ENCODE results near the gene METAP1. TPM values are rescaled to one million over a fixed set of nuclear protein-coding genes. Genes with fewer than 3 reads are reported as not detected.

Gene METAP1
- total RNA-seq, 1 experiment from 2014 or later = 112 TPM

- Histone ChIP-seq H3K9ac (ENCODE audit: low read length) (no peak overlapping the region), H4K20me1 (ENCODE audit: insufficient read depth) (peaks cover 15% of the 10 kb centered on the region; the same call in 1 of the 2 replicates), H3K79me2 (ENCODE audit: insufficient read depth, low read length) (peaks cover 100% of the 10 kb centered on the region), H2AFZ (ENCODE audit: low read depth, low read length, poor library complexity, severe bottlenecking) (no peak overlapping the region), H3K4me3 (replicated peaks in 1 of 2; ENCODE audit: low read depth in 1 of 2, low read length in 2 of 2) (no peak overlapping the region), H3K27me3 (ENCODE audit: insufficient read depth, low read length) (no peaks in the 10 kb centered on the region), H3K9me2 (ENCODE audit: insufficient read depth) (no peaks in the 10 kb centered on the region), H3K27ac (ENCODE audit: low read depth, low read length) (no peak overlapping the region), H3K4me2 (ENCODE audit: low read length) (no peak overlapping the region), H3K9me3 (ENCODE audit: control insufficient read depth in 1 of 2, insufficient read depth in 1 of 2, low read depth in 1 of 2, low read length in 2 of 2) (peaks cover 0 to 8% of the 10 kb centered on the region in 2 experiments; a peak in 2 of 4 replicates), H3K36me3 (ENCODE audit: control insufficient read depth in 1 of 2, insufficient read depth in 2 of 2, low read length in 2 of 2) (peaks cover 0 to 13% of the 10 kb centered on the region in 2 experiments; a peak in 1 of 4 replicates), H3K4me1 (ENCODE audit: control insufficient read depth in 1 of 2, insufficient read depth in 2 of 2, low read length in 2 of 2) (peaks cover 5 to 25% of the 10 kb centered on the region in 2 experiments; a peak in 2 of 4 replicates)
- no peak for DNase-seq (ENCODE audit: low read depth, low spot score)
- RAD21 ChIA-PET (ENCODE audit: low non-redundant PET in 1 of 2, low total read pairs in 2 of 2, uncharacterized antibody in 2 of 2, unreplicated experiment in 2 of 2) = no interaction called here
- TF ChIP-seq SRF (IDR thresholded peaks at IDR 0.05; ENCODE audit: low read depth) = no peak
- TF ChIP-seq ZFX (IDR thresholded peaks at IDR 0.05) = no peak
- TF ChIP-seq MAX (IDR thresholded peaks at IDR 0.05) = no peak
- CTCF ChIA-PET = interaction anchor here (1.4 kb wide), 1 partner anchor 11 kb away, joined by 3 read pairs; no protein-coding TSS in a partner anchor
- no peak for ATAC-seq
- intact Hi-C loops (cut with micrococcal nuclease) = no loop called here
- POLR2A ChIA-PET = interaction anchor here (1.3 kb wide), 1 partner anchor 30 kb away, joined by 5 read pairs; the partner anchor contains the start of gene METAP1
- BruUV-seq (replicated peaks) = no TSS peak
These were observed 30.0 kb downstream of the METAP1 start for GRCh38 chr4:99025506-99025905.

GRCh38 chr4:99027304-99027703, 31.8 kb downstream of the METAP1 start:
- no peak overlapping the region for H2AFZ ChIP-seq (ENCODE audit: low read depth, low read length, poor library complexity, severe bottlenecking)
- peaks cover 0 to 7% of the 10 kb centered on the region in 2 experiments; a peak in 1 of 4 replicates for H3K36me3 ChIP-seq (ENCODE audit: control insufficient read depth in 1 of 2, insufficient read depth in 2 of 2, low read length in 2 of 2)
- H3K9me2 ChIP-seq (ENCODE audit: insufficient read depth) = no peaks in the 10 kb centered on the region
- ChIA-PET POLR2A (no interaction called here), RAD21 (ENCODE audit: low non-redundant PET in 1 of 2, low total read pairs in 2 of 2, uncharacterized antibody in 2 of 2, unreplicated experiment in 2 of 2) (no interaction called here), CTCF (no interaction called here)
- no peak for TF ChIP-seq YY1 (IDR thresholded peaks at IDR 0.05; ENCODE audit: extremely low read depth, insufficient replicate concordance, low read depth, low read length)
- TF ChIP-seq SRF (IDR thresholded peaks at IDR 0.05; ENCODE audit: low read depth) = no peak
- no peak for TF ChIP-seq RAD21 (IDR thresholded peaks at IDR 0.05; ENCODE audit: low read depth)
- no peak for TF ChIP-seq SP1 (IDR thresholded peaks at IDR 0.05; ENCODE audit: low read depth)
- no peak for TF ChIP-seq ZBTB33 (IDR thresholded peaks at IDR 0.05; ENCODE audit: extremely low read depth, insufficient replicate concordance, low read length)
- TF ChIP-seq CEBPB (IDR thresholded peaks at IDR 0.05; ENCODE audit: low read depth) = no peak
- no peaks in the 10 kb centered on the region for H3K27me3 ChIP-seq (ENCODE audit: insufficient read depth, low read length)
- no peaks in the 10 kb centered on the region for H3K9me3 ChIP-seq (ENCODE audit: control insufficient read depth in 1 of 2, insufficient read depth in 1 of 2, low read depth in 1 of 2, low read length in 2 of 2)
- H3K4me2 ChIP-seq (ENCODE audit: low read length) = no peak overlapping the region
- intact Hi-C loops (cut with micrococcal nuclease) = no loop called here
- H3K27ac ChIP-seq (ENCODE audit: low read depth, low read length) = no peak overlapping the region
- H3K4me1 ChIP-seq (ENCODE audit: control insufficient read depth in 1 of 2, insufficient read depth in 2 of 2, low read length in 2 of 2) = peaks cover 5 to 20% of the 10 kb centered on the region in 2 experiments; a peak in 2 of 4 replicates
- peaks cover 21% of the 10 kb centered on the region; the same call in 1 of the 2 replicates for H4K20me1 ChIP-seq (ENCODE audit: insufficient read depth)
- ATAC-seq = no peak
- H3K9ac ChIP-seq (ENCODE audit: low read length) = no peak overlapping the region
- no peak overlapping the region for H3K4me3 ChIP-seq (replicated peaks in 1 of 2; ENCODE audit: low read depth in 1 of 2, low read length in 2 of 2)
- no TSS peak for BruUV-seq (replicated peaks)
- peaks cover 100% of the 10 kb centered on the region for H3K79me2 ChIP-seq (ENCODE audit: insufficient read depth, low read length)
- DNase-seq (ENCODE audit: low read depth, low spot score) = no peak
